ENCODE results near the gene RCL1.
A peak's percentile ranks its signal among the peaks of the same experiment; 100 is the strongest.

RCL1 gene

DNA sequence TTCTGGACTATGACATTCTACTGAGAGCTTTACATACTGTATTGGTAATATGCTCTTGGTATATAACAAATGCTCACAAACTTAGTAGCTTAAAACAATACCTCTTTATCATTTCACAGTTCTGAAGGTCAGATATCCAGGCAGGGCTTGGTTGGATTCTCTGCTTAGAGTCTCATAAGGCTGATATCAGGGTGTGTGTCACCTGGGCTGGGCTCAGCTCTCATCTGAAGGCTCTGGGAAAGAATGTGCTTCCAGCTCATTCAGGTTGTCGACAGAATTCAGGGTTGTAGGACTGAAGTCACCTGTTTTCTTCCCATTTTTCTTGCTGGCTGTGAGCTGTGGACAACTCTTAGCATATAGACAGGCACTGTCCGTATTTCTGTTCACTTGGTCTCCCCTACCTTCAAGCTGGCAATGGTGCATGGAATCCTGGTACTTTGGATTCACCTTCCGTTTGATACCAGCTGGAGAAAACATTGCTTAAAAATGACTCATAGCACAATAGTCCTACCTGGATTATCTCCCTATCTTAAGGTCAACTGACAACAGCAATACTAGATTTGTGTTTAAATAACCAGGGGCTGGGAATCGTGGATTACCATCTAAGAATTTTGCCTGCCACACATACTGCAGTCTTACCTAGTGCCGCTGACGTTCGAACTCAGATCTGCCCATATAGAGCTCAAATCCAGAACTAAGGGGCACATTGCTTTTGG, 69.2 kb downstream of the RCL1 start:
- H3K4me3 ChIP-seq (replicated peaks; ENCODE audit: low read depth, low read length), result no peak overlapping the region
- no peak for DNase-seq (ENCODE audit: low read depth)
- TF ChIP-seq, protein P1, sequence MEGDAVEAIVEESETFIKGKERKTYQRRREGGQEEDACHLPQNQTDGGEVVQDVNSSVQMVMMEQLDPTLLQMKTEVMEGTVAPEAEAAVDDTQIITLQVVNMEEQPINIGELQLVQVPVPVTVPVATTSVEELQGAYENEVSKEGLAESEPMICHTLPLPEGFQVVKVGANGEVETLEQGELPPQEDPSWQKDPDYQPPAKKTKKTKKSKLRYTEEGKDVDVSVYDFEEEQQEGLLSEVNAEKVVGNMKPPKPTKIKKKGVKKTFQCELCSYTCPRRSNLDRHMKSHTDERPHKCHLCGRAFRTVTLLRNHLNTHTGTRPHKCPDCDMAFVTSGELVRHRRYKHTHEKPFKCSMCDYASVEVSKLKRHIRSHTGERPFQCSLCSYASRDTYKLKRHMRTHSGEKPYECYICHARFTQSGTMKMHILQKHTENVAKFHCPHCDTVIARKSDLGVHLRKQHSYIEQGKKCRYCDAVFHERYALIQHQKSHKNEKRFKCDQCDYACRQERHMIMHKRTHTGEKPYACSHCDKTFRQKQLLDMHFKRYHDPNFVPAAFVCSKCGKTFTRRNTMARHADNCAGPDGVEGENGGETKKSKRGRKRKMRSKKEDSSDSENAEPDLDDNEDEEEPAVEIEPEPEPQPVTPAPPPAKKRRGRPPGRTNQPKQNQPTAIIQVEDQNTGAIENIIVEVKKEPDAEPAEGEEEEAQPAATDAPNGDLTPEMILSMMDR (IDR thresholded peaks at IDR 0.05; ENCODE audit: low read length, missing control alignments), result no peak

DNA sequence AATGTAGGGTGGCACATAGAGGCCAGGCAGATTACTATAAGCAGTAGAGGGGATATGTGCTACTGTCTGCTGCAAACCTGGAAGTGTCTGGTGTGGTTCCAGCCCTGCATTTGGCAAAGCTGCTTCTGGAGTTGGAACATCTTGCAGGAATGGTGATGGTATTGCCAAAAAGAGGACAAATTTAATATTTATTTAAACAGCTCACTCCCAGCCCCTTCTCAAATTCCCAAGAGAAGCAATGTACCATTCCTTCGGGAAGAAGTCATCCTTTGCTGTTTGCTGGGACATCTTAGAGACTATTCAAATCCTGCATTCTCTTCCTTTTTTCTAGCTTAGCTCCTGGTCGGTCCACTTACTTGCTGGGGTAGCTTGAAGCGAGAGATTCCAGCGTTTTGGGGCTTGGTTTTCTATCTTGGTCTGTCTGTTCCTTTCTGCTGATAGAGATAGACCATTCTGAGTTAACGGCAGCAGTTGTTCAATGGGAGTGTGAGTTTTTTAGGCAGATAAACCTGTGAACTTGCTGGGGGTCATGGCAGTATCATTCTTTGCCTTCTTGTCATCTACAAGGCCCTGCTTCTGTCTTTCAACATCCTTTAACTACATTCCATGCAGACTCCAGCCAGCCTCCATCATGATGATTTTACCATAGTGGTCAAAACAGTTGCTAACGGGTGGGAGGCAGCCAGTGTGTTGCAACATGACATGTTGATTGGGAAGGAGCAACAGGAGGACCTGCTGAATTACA, 69.9 kb downstream of the RCL1 start:
- TF ChIP-seq, protein P1 (IDR thresholded peaks at IDR 0.05; ENCODE audit: low read length, missing control alignments), result no peak
- H3K4me3 ChIP-seq (replicated peaks; ENCODE audit: low read depth, low read length), result no peak overlapping the region
- peak; percentile 72 for DNase-seq (ENCODE audit: low read depth)

DNA sequence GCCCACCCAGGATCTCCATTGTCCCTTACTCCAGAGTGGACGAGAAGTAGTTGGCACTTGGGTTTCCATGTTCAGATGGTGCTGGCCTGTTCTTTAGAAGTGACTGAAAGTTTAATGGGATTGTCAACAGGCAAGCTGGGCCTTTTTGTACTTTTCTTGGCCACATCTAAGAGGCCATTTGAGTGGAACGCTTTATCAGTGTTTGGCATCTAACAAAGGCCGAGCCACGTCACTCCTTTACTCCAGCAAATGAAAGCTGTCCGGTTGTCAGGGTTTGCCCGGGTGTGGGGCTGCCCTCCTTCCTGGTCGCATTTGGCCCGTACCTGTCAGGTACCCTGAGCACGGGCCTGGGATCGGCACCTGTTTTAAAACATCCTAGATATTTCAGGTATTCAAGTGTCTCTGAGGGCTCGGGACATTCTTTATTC, 71.5 kb downstream of the RCL1 start:
- TF ChIP-seq, protein P1 (IDR thresholded peaks at IDR 0.05; ENCODE audit: low read length, missing control alignments), result no peak
- H3K4me3 ChIP-seq (replicated peaks; ENCODE audit: low read depth, low read length), result no peak overlapping the region
- DNase-seq (ENCODE audit: low read depth), result no peak

DNA sequence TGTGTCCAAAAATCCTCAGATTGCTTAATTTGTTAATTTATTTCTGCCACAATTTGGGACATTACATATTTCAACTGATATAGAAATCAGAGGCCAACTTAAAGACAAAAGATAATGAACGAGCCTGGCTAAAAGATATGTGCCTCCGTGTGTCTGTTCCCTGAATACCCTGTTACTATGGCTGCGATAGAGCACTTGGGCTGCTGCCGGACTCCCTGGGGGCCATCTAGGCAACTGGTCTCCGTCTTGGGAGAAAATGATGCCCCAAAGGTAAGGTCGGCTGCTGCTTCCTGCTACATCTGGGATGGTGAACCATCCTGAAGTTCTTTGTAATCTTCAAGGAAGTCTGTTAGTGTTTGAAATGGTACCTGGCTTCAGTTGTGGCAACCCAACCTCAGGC, 72.0 kb downstream of the RCL1 start:
- no peak for DNase-seq (ENCODE audit: low read depth)
- H3K4me3 ChIP-seq (replicated peaks; ENCODE audit: low read depth, low read length), result no peak overlapping the region
- TF ChIP-seq, protein P1 (IDR thresholded peaks at IDR 0.05; ENCODE audit: low read length, missing control alignments), result no peak

DNA sequence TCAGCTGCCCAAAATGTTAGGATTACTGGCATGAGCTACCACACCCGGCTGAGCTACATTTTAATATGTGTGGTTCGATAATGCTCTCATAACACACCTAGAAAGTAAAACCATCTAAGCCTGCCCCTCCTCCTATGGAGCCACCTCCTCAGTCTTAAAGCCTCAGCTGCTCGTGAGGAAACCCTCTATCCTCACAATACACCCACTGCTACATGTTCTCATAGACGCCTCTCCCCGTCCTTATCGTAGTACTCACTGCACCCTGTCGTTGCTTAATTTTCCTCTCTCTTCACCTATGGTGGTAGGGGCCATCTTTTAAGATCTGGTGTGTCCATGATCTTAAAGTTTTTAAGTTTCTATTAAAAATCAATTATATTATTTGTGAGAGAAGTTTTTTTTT, 72.9 kb downstream of the RCL1 start:
- no peak overlapping the region for H3K4me3 ChIP-seq (replicated peaks; ENCODE audit: low read depth, low read length)
- no peak for DNase-seq (ENCODE audit: low read depth)
- TF ChIP-seq, protein P1 (IDR thresholded peaks at IDR 0.05; ENCODE audit: low read length, missing control alignments), result no peak

DNA sequence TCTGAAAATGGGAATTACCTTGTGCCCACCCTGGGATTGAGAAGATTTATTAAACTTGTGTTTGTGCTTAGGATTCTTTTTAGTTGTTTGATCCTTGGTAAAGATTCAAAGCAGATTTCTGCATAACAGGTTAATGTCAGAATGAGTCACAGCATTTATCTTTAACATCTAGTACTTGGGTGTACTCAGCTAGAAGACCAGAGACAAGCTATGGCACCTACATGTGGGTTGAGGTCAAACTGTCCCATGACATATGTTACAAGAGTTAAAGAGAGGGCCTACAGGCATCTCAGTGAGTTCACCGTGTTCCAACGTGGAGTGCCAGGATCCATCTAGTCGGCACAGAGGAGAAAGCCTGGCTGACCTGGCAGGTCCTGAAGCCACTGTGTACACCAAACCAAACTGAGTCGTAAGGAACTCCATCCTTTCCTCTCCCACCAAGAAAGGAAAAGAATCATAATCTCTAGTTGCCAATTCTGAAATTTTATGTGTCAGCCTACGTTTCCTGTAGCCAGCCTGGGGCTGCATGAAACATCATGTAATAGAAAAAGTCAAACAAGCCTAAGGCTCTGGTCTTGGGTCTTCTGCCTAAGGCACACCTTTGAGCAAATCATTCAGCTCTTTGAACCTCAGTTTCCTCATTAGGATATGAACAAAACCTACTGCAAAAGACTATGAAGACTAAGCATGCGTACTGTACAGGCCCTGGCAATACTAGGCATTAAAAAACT, 73.7 kb downstream of the RCL1 start:
- no peak overlapping the region for H3K4me3 ChIP-seq (replicated peaks; ENCODE audit: low read depth, low read length)
- TF ChIP-seq, protein P1 (IDR thresholded peaks at IDR 0.05; ENCODE audit: low read length, missing control alignments), result no peak
- DNase-seq (ENCODE audit: low read depth), result no peak
